PC-9 (cell line): Measurements from ENCODE around the gene RIPK4.

Experiments
- EZH2 ChIP-seq: fragments of 200-600 bp; sonication (generic); IDR thresholded peaks from 2 replicates; pipeline ENCODE4 v1.8.0; 2017; ENCODE audit warnings: antibody characterized with exemption, low read depth
- TF ChIP-seq, protein P1 (sequence below): fragments of 200-600 bp; sonication (generic); conservative IDR thresholded peaks from 2 replicates; pipeline ENCODE4 v1.6.1; 2017; ENCODE audit warnings: mixed run types, antibody characterized with exemption, mild to moderate bottlenecking, moderate library complexity

DNA sequence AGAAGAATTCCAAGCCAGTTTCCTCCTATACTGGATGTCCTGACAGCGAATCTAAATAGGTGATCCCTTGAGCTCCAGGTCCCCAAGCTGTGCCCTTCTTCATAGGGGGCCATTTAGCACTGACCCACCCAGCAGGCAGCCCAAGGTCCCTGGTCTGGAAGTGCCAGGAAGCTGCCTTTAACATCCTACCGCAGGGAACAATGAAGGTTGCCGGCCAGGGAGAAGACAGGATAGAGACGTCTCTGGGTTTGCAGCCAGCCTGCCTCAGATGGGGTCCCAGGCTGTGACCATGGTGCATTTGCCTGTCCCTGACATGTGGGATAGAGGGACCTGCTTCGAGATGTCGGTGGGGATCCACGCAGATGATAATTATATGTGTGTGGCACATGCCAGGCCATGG is 2.7 kb upstream of the RIPK4 start:
- TF ChIP-seq, protein P1, sequence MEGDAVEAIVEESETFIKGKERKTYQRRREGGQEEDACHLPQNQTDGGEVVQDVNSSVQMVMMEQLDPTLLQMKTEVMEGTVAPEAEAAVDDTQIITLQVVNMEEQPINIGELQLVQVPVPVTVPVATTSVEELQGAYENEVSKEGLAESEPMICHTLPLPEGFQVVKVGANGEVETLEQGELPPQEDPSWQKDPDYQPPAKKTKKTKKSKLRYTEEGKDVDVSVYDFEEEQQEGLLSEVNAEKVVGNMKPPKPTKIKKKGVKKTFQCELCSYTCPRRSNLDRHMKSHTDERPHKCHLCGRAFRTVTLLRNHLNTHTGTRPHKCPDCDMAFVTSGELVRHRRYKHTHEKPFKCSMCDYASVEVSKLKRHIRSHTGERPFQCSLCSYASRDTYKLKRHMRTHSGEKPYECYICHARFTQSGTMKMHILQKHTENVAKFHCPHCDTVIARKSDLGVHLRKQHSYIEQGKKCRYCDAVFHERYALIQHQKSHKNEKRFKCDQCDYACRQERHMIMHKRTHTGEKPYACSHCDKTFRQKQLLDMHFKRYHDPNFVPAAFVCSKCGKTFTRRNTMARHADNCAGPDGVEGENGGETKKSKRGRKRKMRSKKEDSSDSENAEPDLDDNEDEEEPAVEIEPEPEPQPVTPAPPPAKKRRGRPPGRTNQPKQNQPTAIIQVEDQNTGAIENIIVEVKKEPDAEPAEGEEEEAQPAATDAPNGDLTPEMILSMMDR, result no peak
- TF ChIP-seq EZH2, result no peak
